ENCODE results near the gene RRAGC. TPM values are rescaled to one million over a fixed set of nuclear protein-coding genes. Genes with fewer than 3 reads are reported as not detected.

Gene RRAGC
- total and polyA plus RNA-seq, 10 of the 15 experiments (the other 5 are each of a cell fraction or from before 2014, with no cell fraction given), result 5.5 to 22.1 (median 15.0) TPM

GRCh38 chr1:38818175-38818976, 41.2 kb downstream of the RRAGC start (continued):
- TF ChIP-seq, protein P1, sequence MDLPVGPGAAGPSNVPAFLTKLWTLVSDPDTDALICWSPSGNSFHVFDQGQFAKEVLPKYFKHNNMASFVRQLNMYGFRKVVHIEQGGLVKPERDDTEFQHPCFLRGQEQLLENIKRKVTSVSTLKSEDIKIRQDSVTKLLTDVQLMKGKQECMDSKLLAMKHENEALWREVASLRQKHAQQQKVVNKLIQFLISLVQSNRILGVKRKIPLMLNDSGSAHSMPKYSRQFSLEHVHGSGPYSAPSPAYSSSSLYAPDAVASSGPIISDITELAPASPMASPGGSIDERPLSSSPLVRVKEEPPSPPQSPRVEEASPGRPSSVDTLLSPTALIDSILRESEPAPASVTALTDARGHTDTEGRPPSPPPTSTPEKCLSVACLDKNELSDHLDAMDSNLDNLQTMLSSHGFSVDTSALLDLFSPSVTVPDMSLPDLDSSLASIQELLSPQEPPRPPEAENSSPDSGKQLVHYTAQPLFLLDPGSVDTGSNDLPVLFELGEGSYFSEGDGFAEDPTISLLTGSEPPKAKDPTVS (IDR thresholded peaks at IDR 0.05; ENCODE audit: low read depth, low read length), result no peak
- TF ChIP-seq, protein P2, sequence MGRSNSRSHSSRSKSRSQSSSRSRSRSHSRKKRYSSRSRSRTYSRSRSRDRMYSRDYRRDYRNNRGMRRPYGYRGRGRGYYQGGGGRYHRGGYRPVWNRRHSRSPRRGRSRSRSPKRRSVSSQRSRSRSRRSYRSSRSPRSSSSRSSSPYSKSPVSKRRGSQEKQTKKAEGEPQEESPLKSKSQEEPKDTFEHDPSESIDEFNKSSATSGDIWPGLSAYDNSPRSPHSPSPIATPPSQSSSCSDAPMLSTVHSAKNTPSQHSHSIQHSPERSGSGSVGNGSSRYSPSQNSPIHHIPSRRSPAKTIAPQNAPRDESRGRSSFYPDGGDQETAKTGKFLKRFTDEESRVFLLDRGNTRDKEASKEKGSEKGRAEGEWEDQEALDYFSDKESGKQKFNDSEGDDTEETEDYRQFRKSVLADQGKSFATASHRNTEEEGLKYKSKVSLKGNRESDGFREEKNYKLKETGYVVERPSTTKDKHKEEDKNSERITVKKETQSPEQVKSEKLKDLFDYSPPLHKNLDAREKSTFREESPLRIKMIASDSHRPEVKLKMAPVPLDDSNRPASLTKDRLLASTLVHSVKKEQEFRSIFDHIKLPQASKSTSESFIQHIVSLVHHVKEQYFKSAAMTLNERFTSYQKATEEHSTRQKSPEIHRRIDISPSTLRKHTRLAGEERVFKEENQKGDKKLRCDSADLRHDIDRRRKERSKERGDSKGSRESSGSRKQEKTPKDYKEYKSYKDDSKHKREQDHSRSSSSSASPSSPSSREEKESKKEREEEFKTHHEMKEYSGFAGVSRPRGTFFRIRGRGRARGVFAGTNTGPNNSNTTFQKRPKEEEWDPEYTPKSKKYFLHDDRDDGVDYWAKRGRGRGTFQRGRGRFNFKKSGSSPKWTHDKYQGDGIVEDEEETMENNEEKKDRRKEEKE (IDR thresholded peaks at IDR 0.05), result no peak
- 0 out of 2 replicates have a peak, but pooled peaks have one; percentile 30 for TF ChIP-seq ZNF217 (IDR thresholded peaks at IDR 0.05)
- 0 out of 2 replicates have a peak, but pooled peaks have one; percentile 29 for TF ChIP-seq IKZF1 (conservative IDR thresholded peaks at IDR 0.05)
- TF ChIP-seq FOXM1 (IDR thresholded peaks at IDR 0.05; ENCODE audit: low read depth, low read length), result no peak
- no peak for TF ChIP-seq E2F8 (IDR thresholded peaks at IDR 0.05; ENCODE audit: low read depth, partially characterized antibody)
- no peak for TF ChIP-seq MTA2 (IDR thresholded peaks at IDR 0.05; ENCODE audit: low read depth)
- TF ChIP-seq LARP7 (IDR thresholded peaks at IDR 0.05), result peak; percentile 58; the same call in 1 of the 2 replicates
- no peak for TF ChIP-seq ZNF622 (IDR thresholded peaks at IDR 0.05)
